DMS79 (cell line): Measurements from ENCODE around the gene PRR23E.

ENCODE experiments used
- DNase-seq: peaks from one replicate; lab custom pipeline; 2025; lab: John Stamatoyannopoulos, UW

PRR23E gene

GRCh38 chr3:127184870-127185216, 8.1 kb upstream of the PRR23E start:
- no peak for DNase-seq

DNA sequence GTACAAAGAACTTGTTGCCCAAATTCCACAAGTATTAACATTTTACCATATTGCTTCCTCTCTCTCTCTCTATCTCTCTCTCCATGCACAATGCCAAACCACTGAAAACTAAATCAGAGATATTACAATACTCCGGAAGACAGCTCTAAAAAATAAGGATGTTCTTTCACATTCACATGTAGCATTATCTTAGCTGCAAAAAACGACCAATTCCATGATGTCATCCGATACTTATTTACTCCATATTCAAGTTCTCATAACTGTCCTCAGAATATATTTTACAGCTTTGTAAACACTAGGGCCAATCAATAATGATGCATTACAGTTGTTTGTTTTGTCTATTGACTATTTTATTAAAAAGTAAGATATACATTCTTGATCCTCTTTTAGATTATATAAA, 7.7 kb upstream of the PRR23E start:
- DNase-seq: no peak

- no peak for DNase-seq
Measured at GRCh38 chr3:127185962-127186674, 6.8 kb upstream of the PRR23E start.

GRCh38 chr3:127187316-127187715, 5.6 kb upstream of the PRR23E start:
- DNase-seq: no peak

GRCh38 chr3:127193341-127193740, 410 bp downstream of the PRR23E start:
- DNase-seq: no peak

DNA sequence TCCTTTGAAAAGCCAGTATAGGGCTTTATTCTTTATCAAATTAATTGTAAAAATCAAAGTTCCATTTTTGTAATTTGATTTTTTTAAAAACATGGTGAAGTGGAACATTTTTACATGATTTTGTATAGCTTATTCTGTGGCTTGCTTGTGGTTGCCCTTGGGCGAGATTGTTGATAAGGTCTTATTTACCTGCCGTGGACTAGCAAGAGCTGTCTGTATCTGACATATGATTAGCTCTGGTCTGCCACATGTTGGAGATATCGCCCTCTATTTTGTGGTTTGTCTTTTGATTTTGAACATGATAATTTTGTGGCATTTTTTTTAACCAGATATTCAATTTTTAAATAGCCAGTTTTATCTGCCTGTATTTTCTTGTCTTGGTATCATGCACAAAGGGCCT, 844 bp downstream of the PRR23E start:
- DNase-seq: no peak

- DNase-seq: no peak
Measured at GRCh38 chr3:127194601-127195187, 1.8 kb downstream of the PRR23E start.

DNA sequence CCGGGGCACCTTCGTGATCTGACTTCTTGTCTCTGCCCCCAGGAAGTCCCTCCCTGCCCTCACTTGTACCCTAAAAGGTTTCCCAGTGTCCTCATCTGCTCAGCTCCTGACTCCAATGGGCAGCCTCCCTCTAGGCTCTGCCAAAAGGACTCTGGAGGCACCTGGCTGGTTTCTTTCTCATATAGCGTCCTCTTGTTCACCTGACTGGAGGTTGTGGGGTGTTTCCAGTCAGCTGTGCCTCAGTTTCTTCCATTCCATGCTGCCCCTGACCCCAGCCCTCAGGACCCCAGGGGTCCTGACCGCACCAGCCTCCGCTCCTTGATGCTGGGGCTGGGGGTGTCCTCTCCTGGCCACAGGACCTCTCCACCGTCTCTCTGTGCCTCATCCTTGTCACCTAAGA, 2.5 kb downstream of the PRR23E start:
- DNase-seq: no peak

GRCh38 chr3:127196002-127196401, 3.1 kb downstream of the PRR23E start:
- DNase-seq: no peak

DNA sequence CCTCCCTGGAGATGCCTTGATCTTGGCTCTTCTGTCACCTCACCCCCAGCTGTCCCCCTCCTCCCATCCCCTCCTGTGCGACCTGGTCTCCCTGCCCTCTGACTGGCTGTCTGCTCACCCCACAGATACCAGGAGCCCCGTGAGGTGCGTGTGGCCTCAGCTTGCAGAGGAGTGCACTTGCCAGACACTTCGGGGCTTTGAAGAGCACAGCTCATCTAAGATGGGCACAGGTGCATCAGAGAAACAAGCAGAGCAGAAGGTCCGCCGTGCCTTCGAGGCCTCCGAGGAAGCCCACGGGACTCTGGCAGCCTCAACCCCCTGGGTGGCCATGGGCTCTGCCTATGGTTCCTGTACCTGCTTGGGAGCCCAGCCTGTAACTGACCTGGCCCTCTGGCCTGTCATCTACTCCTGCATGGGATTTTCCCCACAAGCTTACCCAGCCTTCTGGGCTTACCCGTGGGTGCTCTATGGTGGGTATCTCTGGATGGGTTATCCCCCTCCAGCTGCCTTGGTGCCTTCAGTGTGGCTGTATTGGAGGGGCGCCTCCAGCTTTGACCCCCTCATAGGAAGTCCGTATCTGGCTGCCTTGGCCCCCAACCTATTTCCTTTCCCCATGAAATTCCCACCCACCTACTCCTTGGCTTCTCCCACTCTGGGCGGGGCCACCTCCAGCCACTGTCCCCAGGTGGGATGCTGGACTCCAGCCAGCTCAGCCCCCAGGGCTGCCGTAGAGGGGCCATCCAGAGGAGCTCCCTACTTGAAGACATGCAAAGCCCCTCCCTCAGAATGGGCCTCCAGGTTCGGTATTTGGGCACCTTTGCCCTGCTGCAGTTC, 3.8 kb downstream of the PRR23E start:
- DNase-seq: no peak

DNA sequence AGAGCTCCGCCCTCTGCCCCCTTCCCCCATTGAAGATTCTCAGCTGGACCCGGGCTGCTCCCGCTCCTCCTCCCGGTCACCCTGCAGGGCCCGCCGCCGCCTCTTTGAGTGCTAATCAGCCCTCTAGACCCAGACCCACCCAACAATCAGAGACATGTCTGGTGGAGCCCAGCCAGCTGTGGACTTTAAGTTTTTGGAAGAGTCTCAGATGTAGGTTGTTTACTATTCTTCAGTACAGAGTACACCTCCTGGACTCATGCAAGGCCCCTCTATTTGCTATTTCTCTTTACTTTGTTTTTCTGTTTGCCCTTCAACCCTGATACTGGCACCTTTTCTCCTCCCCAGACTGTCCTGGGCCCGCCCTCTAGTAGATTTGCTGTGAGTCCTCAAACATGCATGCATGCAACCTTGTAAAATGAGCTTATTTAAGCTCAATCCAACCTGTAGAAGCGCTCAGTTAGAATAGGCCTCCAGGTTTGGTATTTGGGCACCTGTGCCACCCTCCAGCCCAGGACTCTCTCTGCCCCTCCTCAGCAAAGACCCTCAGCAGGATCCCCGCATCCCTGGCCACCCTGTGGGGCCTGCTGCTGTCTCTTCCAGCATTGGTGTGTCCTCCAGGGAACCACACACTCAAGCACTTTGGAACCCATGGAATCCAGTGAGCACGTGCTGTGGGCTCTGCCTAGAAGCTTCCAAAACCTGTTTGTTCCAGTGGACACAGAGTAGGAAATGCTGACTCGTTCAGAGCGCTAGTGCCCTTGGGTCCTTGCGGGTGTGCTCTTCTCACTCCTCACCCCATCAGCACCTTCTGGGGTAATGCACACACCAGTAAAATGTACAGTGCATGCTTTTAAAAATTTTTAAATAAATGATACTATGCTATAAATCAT, 4.6 kb downstream of the PRR23E start:
- no peak for DNase-seq

- no peak for DNase-seq
Measured at GRCh38 chr3:127200086-127200691, 7.3 kb downstream of the PRR23E start.

GRCh38 chr3:127203024-127203423, 10.1 kb downstream of the PRR23E start:
- DNase-seq: no peak

- no peak for DNase-seq
Measured at GRCh38 chr3:127204841-127205582, 12.1 kb downstream of the PRR23E start.

DNA sequence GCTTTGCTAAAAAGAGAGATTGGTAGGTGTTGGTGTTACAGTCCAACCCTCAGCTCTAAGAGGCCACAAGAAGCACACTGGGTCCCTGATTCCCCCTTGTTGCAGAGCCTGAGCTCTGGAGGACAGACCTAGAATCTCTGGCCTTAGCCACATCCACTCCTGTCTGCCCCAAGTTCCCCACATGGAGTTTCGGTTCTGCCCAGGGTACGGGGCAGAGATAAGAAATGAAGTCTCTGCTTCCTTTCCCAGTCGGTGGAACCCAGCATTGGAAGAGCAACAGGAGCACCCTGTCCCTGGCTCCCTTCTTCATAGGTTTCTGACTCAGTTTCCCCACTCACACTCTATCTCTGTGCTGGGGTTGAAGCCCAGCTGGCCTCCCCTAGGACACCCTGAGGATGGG, 13.2 kb downstream of the PRR23E start:
- no peak for DNase-seq

- no peak for DNase-seq
Measured at GRCh38 chr3:127206611-127207516, 13.9 kb downstream of the PRR23E start.

DNA sequence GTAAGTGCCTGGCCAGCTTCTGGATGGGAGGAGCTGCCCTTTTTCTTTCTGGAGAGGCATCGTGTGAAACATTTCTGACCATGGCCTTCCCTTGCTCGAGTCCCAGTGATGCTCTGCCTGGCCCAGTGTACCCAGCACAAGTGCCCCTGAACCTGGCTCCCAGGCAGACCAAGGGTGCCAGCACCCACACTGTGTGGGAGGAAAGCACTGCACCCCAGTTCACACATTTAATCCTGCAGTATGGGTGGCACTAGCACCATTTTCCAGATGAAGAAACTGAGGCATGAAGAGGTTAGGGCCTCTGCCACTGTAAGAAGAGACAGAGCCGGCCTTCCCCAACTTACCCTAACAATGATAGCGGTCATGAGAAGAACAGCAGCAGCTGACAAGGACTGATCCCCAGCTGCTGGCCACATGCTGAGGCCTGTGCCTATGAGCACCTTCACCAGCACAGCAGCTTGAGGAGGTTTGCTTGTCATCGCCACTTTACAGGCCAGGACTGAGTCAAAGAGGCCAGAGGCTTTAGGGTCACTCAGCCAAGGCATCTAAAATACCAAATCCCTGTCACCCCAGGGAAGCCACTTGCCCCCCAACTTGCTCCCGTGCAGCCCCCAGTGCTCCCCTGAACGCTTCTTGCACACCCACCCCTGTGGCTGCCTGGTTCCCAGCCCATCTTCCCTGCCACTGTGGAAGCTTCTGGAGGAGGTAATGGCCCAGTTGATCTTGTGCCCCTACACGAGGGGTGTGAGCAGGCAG, 15.0 kb downstream of the PRR23E start:
- DNase-seq: no peak

DNA sequence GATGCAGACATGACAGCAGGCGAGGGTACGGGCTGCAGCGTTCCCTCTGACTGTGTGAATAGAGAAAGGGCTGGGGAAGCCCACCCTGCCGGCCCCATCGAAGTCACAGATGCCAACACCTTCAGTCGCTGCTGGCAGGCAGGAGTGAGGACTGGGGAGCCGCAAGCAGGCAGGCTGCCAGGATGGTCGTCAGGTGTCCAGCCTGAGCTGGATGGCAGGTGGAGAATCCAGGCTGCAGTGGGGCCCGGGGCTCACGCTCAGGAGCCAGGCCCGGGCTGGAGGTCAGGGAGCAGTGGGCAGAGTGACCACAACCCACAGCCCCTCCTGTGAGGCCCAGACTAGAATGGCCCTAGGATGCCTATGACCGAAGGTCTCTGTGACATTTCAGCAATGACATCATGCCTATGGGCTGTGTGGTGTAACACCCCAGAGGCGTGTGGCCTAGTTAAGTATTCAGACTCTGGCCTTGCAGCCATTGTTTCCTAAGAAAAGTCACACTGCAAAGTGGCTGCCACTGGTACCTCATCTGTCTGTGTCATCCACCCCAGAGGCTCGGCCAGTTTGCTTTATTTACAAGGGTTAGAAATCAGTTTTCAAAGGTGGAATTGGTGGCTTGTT, 15.7 kb downstream of the PRR23E start:
- DNase-seq: no peak
